Measurements from ENCODE around the gene ARMC6. TPM values are rescaled to one million over a fixed set of nuclear protein-coding genes. Genes with fewer than 3 reads are reported as not detected.

Gene ARMC6
- polyA plus RNA-seq, 1 experiment = 31.5 TPM

GRCh38 chr19:19076476-19076875 lies 43.1 kb downstream of the ARMC6 start:
- Histone ChIP-seq H3K4me3 (ENCODE audit: low read depth, low read length) (no peak overlapping the region), H3K27me3 (ENCODE audit: control insufficient read depth, insufficient read depth, low read length) (no peaks in the 10 kb centered on the region), H3K36me3 (ENCODE audit: control insufficient read depth, insufficient read depth, low read length) (peaks cover 3% of the 10 kb centered on the region)
- TF ChIP-seq CTCF (IDR thresholded peaks at IDR 0.05; ENCODE audit: insufficient read depth, low read depth, low read length) = no peak
- ChIA-PET POLR2A (no interaction called here), CTCF (no interaction called here)
- no peak for DNase-seq (ENCODE audit: low read depth)

GRCh38 chr19:19077103-19077502 lies 43.7 kb downstream of the ARMC6 start:
- TF ChIP-seq CTCF (IDR thresholded peaks at IDR 0.05; ENCODE audit: insufficient read depth, low read depth, low read length) = no peak
- Histone ChIP-seq H3K27me3 (ENCODE audit: control insufficient read depth, insufficient read depth, low read length) (no peaks in the 10 kb centered on the region), H3K36me3 (ENCODE audit: control insufficient read depth, insufficient read depth, low read length) (peaks cover 3% of the 10 kb centered on the region), H3K4me3 (ENCODE audit: low read depth, low read length) (no peak overlapping the region)
- CTCF ChIA-PET = no interaction called here
- no peak for DNase-seq (ENCODE audit: low read depth)
- POLR2A ChIA-PET = no interaction called here

GRCh38 chr19:19078801-19079200 lies 45.4 kb downstream of the ARMC6 start:
- no peak for TF ChIP-seq CTCF (IDR thresholded peaks at IDR 0.05; ENCODE audit: insufficient read depth, low read depth, low read length)
- Histone ChIP-seq H3K27me3 (ENCODE audit: control insufficient read depth, insufficient read depth, low read length) (no peaks in the 10 kb centered on the region), H3K4me3 (ENCODE audit: low read depth, low read length) (no peak overlapping the region), H3K36me3 (ENCODE audit: control insufficient read depth, insufficient read depth, low read length) (peaks cover 3% of the 10 kb centered on the region)
- ChIA-PET POLR2A (no interaction called here), CTCF (no interaction called here)
- DNase-seq (ENCODE audit: low read depth) = no peak

DNA sequence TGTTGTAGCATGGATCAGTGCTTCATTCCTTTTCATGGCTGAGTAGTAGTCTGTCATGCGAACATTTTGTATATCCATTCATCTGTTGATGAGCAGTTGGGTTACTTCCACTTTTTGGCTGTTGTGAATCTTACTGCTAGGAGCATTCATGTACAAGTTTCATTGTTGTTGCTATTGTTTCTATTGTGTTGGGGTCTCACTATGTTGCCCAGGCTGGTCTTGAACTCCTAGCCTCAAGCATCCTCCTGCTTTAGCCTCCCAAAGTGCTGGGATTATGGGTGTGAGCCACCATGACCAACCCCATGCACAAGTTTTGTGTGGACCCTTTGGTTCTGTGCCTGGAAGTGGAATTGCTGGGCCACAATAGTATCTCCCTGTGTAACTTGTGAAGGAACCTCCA lies 46.2 kb downstream of the ARMC6 start:
- CTCF ChIA-PET = no interaction called here
- Histone ChIP-seq H3K27me3 (ENCODE audit: control insufficient read depth, insufficient read depth, low read length) (no peaks in the 10 kb centered on the region), H3K4me3 (ENCODE audit: low read depth, low read length) (no peak overlapping the region), H3K36me3 (ENCODE audit: control insufficient read depth, insufficient read depth, low read length) (peaks cover 3% of the 10 kb centered on the region)
- no peak for DNase-seq (ENCODE audit: low read depth)
- POLR2A ChIA-PET = no interaction called here
- TF ChIP-seq CTCF (IDR thresholded peaks at IDR 0.05; ENCODE audit: insufficient read depth, low read depth, low read length) = no peak

- Histone ChIP-seq H3K36me3 (ENCODE audit: control insufficient read depth, insufficient read depth, low read length) (no peaks in the 10 kb centered on the region), H3K27me3 (ENCODE audit: control insufficient read depth, insufficient read depth, low read length) (no peaks in the 10 kb centered on the region), H3K4me3 (ENCODE audit: low read depth, low read length) (no peak overlapping the region)
- ChIA-PET POLR2A (no interaction called here), CTCF (no interaction called here)
- DNase-seq (ENCODE audit: low read depth) = no peak
- TF ChIP-seq CTCF (IDR thresholded peaks at IDR 0.05; ENCODE audit: insufficient read depth, low read depth, low read length) = no peak
These were observed 48.3 kb downstream of the ARMC6 start for GRCh38 chr19:19081642-19082151.
